Common myeloid progenitor, CD34-positive (primary cell): ENCODE results near the gene NFKBIB.
A peak's percentile ranks its signal among the peaks of the same experiment; 100 is the strongest.

ENCODE experiments used
- CTCF ChIA-PET: fragments of 350-600 bp; sonication (Branson Sonifier 250); formaldehyde crosslinking; loops from one replicate; lab custom pipeline; 2021; ENCODE audit warnings: antibody characterized with exemption; lab: Charles Lee
- POLR2A ChIA-PET: fragments of 350-600 bp; sonication (Branson Sonifier 250); formaldehyde crosslinking; loops from one replicate; lab custom pipeline; 2021; ENCODE audit warnings: antibody characterized with exemption; lab: Charles Lee
- DNase-seq, 3 donors: peaks; one replicate each; pipeline versions ENCODE4 v3.0.0 to v3.0.0-alpha.2; 2013
- H3K27ac ChIP-seq, 2 experiments: 1 replicate in 1 of 2; 2 replicates in 1 of 2; pipeline ENCODE4 v1.7.0; 2013; ENCODE audit warnings: inconsistent platforms in 2 of 2, low read length in 2 of 2, mild to moderate bottlenecking in 2 of 2, low read depth in 1 of 2, moderate library complexity in 1 of 2; ENCODE audit not compliant: severe bottlenecking in 2 of 2, insufficient read depth in 1 of 2, poor library complexity in 1 of 2
- H3K27me3 ChIP-seq, 5 experiments: replicated peaks in 2 of 5; 1 replicate in 3 of 5; 2 replicates in 2 of 5; pipeline versions ENCODE4 v1.6.1 to v1.7.0; 2013; ENCODE audit warnings: low read length in 4 of 5, mild to moderate bottlenecking in 2 of 5, moderate library complexity in 2 of 5, inconsistent platforms in 1 of 5; ENCODE audit not compliant: insufficient read depth in 5 of 5, control insufficient read depth in 4 of 5
- H3K36me3 ChIP-seq, 4 experiments: 1 replicate in 2 of 4; 2 replicates in 2 of 4; pipeline versions ENCODE4 v1.6.1 to v1.7.0; 2013; ENCODE audit warnings: low read length in 3 of 4, control low read depth in 1 of 4, mild to moderate bottlenecking in 1 of 4; ENCODE audit not compliant: control insufficient read depth in 4 of 4, insufficient read depth in 4 of 4
- H3K4me1 ChIP-seq, 4 experiments: 1 replicate in 3 of 4; 2 replicates in 1 of 4; pipeline versions ENCODE4 v1.6.1 to v1.7.1; 2013; ENCODE audit warnings: low read length in 3 of 4, mild to moderate bottlenecking in 3 of 4, control low read depth in 1 of 4, inconsistent platforms in 1 of 4, moderate library complexity in 1 of 4; ENCODE audit not compliant: control insufficient read depth in 4 of 4, insufficient read depth in 4 of 4; ENCODE audit errors: control extremely low read depth in 1 of 4
- H3K4me3 ChIP-seq, 7 experiments: 1 replicate in 4 of 7; 2 replicates in 3 of 7; pipeline versions ENCODE4 v1.5.1 to v1.7.0; 2013; ENCODE audit warnings: mild to moderate bottlenecking in 7 of 7, low read length in 6 of 7, moderate library complexity in 6 of 7, inconsistent platforms in 2 of 7, low read depth in 2 of 7, control low read depth in 1 of 7; ENCODE audit not compliant: insufficient read depth in 4 of 7, control insufficient read depth in 1 of 7; ENCODE audit errors: extremely low read depth in 1 of 7
- H3K9me3 ChIP-seq, 5 experiments: 1 replicate in 4 of 5; 2 replicates in 1 of 5; pipeline versions ENCODE4 v1.6.1 to v1.7.1; 2013; ENCODE audit warnings: low read length in 4 of 5, mild to moderate bottlenecking in 2 of 5, inconsistent platforms in 1 of 5, low read depth in 1 of 5, moderate library complexity in 1 of 5; ENCODE audit not compliant: control insufficient read depth in 4 of 5, insufficient read depth in 2 of 5; ENCODE audit errors: control extremely low read depth in 1 of 5
- WGBS: methylation state at CpG from one replicate; pipeline ENCODE4 v1.1.5; 2013; ENCODE audit not compliant: insufficient coverage; 5-methylcytosine and 5-hydroxymethylcytosine counted together

The NFKBIB gene

DNA sequence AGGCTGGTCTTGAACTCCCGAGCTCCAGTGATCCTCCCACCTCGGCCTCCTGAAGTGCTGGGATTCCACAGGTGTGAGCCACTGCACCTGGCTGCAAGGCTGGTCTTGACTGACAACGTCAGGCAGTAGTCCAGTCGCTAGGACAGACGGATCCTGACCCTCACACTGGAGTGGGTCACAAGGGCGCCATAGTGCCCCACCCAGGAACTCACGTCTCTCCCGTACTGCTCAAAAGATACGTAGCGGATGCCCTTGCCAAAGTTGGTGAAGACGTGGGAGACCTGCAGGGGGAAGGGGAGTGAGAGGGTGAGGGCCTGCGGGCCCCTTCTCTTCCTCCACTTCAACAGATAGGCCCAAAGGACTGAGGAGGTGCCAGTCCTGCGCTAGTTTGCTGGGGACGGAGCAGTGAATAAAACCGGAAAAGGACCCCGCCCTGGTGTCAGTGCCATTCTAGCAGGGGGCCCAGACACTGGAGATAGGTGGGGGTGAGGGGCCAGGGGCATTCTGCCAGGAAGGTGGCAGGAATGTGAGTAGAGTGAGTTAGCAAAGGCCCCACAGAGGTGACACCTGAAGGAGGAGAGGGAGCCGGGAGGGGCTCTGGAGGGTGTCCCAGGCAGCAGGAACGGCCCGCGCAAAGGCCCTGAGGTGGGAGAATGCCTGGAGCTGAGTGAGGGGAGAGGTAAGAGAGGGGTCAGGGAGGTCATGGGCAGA is 42.9 kb downstream of the NFKBIB start:
- POLR2A ChIA-PET: interaction anchor here (0.6 kb wide), 1 partner anchor 306 kb away, joined by 3 read pairs; no protein-coding TSS in a partner anchor
- CTCF ChIA-PET: no interaction called here
- WGBS: 97% methylated on average over 13 of the region's 20 CpGs

DNA sequence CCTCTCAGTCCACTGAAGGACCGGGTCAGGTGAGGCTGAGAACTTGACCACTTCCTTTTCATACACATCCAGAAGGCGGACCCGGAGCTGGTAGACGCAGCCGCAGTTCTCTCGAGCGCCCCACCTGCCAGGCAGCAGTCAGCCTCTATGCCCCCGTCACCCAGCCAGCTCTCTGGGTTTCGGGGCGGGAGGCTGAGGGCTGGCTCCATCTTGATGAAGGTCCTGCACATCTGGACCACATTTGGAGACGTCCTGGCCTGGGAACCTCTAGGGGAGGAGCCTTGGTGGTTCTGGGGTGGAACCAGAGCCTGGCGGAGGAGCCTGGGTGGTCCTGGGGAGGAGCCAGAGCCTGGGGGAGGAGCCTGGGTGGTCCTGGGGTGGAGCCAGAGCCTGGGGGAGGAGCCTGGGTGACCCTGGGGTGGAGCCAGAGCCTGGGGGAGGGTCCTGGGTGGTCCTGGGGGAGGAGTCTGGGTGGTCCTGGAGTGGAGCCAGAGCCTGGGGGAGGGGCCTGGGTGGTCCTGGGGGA is 45.3 kb downstream of the NFKBIB start:
- Histone ChIP-seq H3K4me1 (peaks cover 0 to 9% (median 3%) of the 10 kb centered on the region in 4 experiments), H3K4me3 (no peak overlapping the region), H3K27ac (no peak overlapping the region), H3K9me3 (no peaks in the 10 kb centered on the region), H3K36me3 (no peaks in the 10 kb centered on the region), H3K27me3 (peaks cover 0 to 8% (median 2%) of the 10 kb centered on the region in 5 experiments)
- 95% methylated on average over 7 of the region's 12 CpGs for WGBS
- POLR2A ChIA-PET: no interaction called here
- CTCF ChIA-PET: no interaction called here
- DNase-seq: no peak

More for the DNA sequence above, 42.9 kb downstream of the NFKBIB start:
- Histone ChIP-seq H3K27ac (no peak overlapping the region), H3K36me3 (no peaks in the 10 kb centered on the region), H3K27me3 (no peaks in the 10 kb centered on the region), H3K4me3 (no peak overlapping the region), H3K4me1 (peaks cover 0 to 11% (median 3%) of the 10 kb centered on the region in 4 experiments), H3K9me3 (no peaks in the 10 kb centered on the region)
- no peak for DNase-seq

DNA sequence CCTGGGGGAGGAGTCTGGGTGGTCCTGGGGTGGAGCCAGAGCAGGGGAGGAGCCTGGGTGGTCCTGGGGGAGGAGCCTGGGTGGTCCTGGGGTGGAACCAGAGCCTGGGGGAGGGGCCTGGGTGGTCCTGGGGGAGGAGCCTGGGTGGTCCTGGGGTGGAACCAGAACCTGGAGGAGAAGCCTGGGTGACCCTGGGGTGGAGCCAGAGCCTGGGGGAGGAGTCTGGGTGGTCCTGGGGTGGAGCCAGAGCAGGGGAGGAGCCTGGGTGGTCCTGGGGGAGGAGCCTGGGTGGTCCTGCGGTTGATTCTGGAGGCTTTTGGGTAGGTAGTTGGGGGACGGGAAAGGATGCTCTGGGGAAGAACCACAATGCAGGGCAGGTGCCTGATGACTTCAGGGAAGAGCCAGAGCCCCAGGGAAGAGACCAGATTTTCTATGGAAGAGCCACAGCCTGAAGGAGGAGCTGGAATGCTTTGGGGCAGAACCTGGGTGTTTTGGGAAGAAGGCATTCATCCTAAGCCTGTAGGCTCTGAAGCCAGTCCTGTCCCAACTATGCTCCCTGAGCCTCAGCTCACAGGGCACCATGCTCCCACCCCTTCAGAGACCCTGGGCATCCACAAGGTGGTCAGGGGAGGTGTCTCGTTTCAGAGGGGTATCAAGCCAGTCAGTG is 45.9 kb downstream of the NFKBIB start:
- ChIA-PET CTCF (no interaction called here), POLR2A (no interaction called here)
- 100% methylated on average over 1 of the region's 3 CpGs for whole genome bisulfite sequencing
- Histone ChIP-seq H3K9me3 (no peaks in the 10 kb centered on the region), H3K27me3 (peaks cover 0 to 15% (median 5%) of the 10 kb centered on the region in 5 experiments), H3K36me3 (no peaks in the 10 kb centered on the region), H3K4me1 (peaks cover 0 to 10% (median 5%) of the 10 kb centered on the region in 4 experiments), H3K27ac (no peak overlapping the region), H3K4me3 (no peak overlapping the region)
- no peak for DNase-seq

DNA sequence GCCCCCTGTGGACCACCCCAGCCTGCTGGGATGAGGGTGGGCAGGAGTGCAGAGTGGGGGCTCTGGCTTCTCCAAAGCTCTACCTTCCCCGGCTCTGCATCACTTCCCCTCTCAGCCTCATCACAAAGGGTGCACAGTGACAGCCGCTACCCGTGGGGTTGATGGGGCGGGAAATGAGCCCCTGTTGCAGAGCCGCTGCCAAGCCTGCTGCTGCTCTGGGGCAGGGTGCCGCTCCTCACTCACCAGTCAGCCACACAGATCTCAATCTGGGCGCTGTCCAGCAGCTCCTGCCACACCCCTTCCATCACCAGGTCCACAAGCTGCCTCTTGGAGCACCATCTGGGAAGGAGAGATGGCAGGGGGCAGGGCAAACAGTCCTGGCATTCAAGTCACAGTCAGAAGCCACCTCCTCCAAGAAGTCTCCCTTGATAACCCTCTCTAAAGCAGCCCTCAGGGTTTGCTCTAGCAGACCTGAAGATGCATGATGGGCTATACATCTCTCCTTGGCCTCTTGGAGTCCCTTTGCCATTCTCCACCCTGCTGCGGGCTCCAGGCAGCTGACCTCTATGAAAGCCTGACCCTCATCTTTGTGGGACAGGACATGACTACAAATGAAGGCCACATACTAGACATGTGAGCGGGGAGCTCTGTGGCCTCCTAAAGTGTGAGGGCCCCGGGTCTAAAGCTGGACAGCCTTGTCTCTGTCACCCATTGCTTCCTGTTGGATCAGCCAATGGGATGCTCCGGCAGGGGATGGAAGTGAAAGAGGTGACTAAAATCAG is 46.7 kb downstream of the NFKBIB start:
- Histone ChIP-seq H3K36me3 (no peaks in the 10 kb centered on the region), H3K4me3 (no peak overlapping the region), H3K27me3 (peaks cover 0 to 17% (median 5%) of the 10 kb centered on the region in 5 experiments), H3K4me1 (peaks cover 0 to 10% (median 5%) of the 10 kb centered on the region in 4 experiments), H3K9me3 (no peaks in the 10 kb centered on the region), H3K27ac (no peak overlapping the region)
- WGBS: 87% methylated on average over 7 of the region's 11 CpGs
- peak in 2 of 3 donors; percentile 25 to 32 for DNase-seq
- CTCF ChIA-PET: interaction anchor here (0.7 to 1.5 kb wide), 2 partner anchors 13 to 16 kb away, joined by 3 to 4 read pairs; partner anchors contain the start of genes MRPS12 and SARS2
- POLR2A ChIA-PET: no interaction called here

DNA sequence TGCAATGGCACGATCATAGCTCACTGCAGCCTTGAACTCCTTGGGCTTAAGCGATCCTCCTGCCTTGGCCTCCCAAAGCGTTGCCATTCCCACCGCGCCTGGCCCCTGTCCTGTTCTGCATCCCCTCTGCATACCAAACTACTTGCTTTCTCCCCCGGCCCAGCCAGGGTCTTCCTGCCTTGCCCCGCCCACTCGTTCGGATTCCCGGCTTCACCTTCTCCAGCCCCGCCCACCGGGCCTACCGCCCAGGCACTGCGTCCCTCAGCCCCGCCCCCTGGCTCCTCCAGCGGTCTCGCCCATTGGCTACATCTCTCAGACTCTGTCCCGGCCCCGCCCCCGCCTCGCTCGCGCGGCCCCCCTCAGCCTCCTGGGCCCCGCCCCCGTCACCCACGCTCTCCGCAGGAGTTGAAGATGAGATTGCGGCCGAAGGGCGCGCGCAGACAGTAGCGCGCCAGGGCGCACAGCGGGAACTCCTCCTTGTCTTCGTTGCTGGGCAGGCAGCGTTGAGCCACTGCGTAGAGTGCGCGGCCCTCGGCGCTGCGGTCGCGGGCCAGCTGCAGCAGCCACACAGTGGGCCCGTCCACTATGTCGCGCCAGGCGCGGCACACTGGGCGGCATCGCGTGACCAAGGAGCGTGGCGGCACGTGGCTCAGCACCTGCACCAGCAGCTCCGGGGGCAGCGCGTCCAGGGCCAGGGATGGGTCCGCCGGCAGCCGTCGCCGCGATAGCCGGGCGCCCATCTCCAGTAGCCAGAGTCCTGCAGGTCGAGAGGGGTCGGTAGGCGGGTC is 50.0 kb downstream of the NFKBIB start:
- ChIA-PET POLR2A (no interaction called here), CTCF (interaction anchor here (3.3 kb wide), 1 partner anchor 10 kb away, joined by 12 read pairs; no protein-coding TSS in a partner anchor)
- 4% methylated on average over 54 of the region's 72 CpGs for WGBS

DNA sequence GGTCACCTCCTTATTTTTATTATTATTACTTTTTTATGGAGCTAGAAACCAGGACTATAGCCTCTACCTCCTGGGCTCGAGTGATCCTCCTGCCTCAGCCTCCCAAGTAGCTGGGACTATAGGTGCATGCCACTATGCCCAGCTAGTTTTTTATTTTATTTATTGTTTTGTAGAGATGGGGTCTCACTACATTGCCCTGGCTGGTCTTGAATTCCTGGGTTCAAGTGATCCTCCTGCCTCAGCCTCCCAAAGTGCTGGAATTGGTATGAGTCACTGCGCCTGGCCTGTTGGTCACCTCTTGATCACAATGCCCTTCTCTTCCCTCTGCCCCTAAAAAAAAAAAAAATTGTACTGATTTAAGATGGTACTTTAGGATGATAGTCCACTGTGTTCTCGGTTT is 51.4 kb downstream of the NFKBIB start:
- H3K4me1 ChIP-seq: peaks cover 0 to 10% (median 5%) of the 10 kb centered on the region in 4 experiments
- H3K36me3 ChIP-seq: no peaks in the 10 kb centered on the region
- no peak overlapping the region for H3K27ac ChIP-seq
- CTCF ChIA-PET: interaction anchor here (3.3 kb wide), 1 partner anchor 11 kb away, joined by 12 read pairs; no protein-coding TSS in a partner anchor
- H3K9me3 ChIP-seq: no peaks in the 10 kb centered on the region
- POLR2A ChIA-PET: no interaction called here
- H3K27me3 ChIP-seq: peaks cover 0 to 17% (median 5%) of the 10 kb centered on the region in 5 experiments
- DNase-seq: no peak
- 20% methylated on average over 1 of the region's 3 CpGs for WGBS
- H3K4me3 ChIP-seq: no peak overlapping the region

More for the DNA sequence above, 50.0 kb downstream of the NFKBIB start:
- peak overlapping the region in 3 of 7 experiments; percentile 52 to 65 (median 64) for H3K4me3 ChIP-seq
- no peak overlapping the region for H3K27ac ChIP-seq
- H3K9me3 ChIP-seq: no peaks in the 10 kb centered on the region
- H3K4me1 ChIP-seq: peaks cover 0 to 10% (median 5%) of the 10 kb centered on the region in 4 experiments
- DNase-seq: peak; percentile 88 to 90 (median 89)
- no peaks in the 10 kb centered on the region for H3K36me3 ChIP-seq
- H3K27me3 ChIP-seq: peaks cover 0 to 17% (median 5%) of the 10 kb centered on the region in 5 experiments
